OCI-LY3 (cell line): Measurements from ENCODE around the gene PNPLA2.

ENCODE experiments used
- H2AFZ ChIP-seq: fragments of 200-600, 300-600 bp; shearing (Covaris generic); 2 replicates; pipeline ENCODE4 v1.6.0; 2014; ENCODE audit warnings: antibody characterized with exemption, low read depth, low read length
- H3K27ac ChIP-seq: fragments of 200-600, 300-600 bp; sonication (generic); 2 replicates; pipeline ENCODE4 v1.5.1; 2014; ENCODE audit warnings: mild to moderate bottlenecking, low read length, moderate library complexity, mixed read lengths
- H3K27me3 ChIP-seq: fragments of 200-600, 300-600 bp; sonication (generic); 2 replicates; pipeline ENCODE4 v1.6.1; 2014; ENCODE audit warnings: low read depth, low read length, mixed read lengths
- H3K36me3 ChIP-seq: fragments of 200-600, 300-600 bp; sonication (generic); replicated peaks from 2 replicates; pipeline ENCODE3; 2014; ENCODE audit warnings: low read depth, low read length, mixed read lengths
- H3K4me1 ChIP-seq: fragments of 300-600, 200-600 bp; sonication (generic); 2 replicates; pipeline ENCODE4 v1.6.1; 2014; ENCODE audit warnings: low read length, mixed read lengths
- H3K4me2 ChIP-seq: fragments of 200-600, 300-600 bp; sonication (generic); 2 replicates; pipeline ENCODE4 v1.6.1; 2014; ENCODE audit warnings: low read length, mixed read lengths
- H3K4me3 ChIP-seq: fragments of 300-600, 200-600 bp; sonication (generic); 2 replicates; pipeline ENCODE4 v1.5.1; 2014; ENCODE audit warnings: antibody characterized with exemption, mild to moderate bottlenecking, low read length, moderate library complexity
- H3K79me2 ChIP-seq: fragments of 300-600, 200-600 bp; shearing (Covaris generic); 2 replicates; pipeline ENCODE4 v1.6.1; 2014; ENCODE audit warnings: mild to moderate bottlenecking, low read length, mixed read lengths
- H3K9ac ChIP-seq: fragments of 300-600, 200-600 bp; shearing (Covaris generic); 2 replicates; pipeline ENCODE4 v1.6.0; 2014; ENCODE audit warnings: mild to moderate bottlenecking, low read length, moderate library complexity
- H3K9me3 ChIP-seq: fragments of 200-600, 300-600 bp; shearing (Covaris generic); 2 replicates; pipeline ENCODE4 v1.6.1; 2014; ENCODE audit warnings: low read length, mixed read lengths; ENCODE audit not compliant: insufficient read depth
- H4K20me1 ChIP-seq: fragments of 200-600, 300-600 bp; sonication (generic); 2 replicates; pipeline ENCODE4 v1.6.1; 2016; ENCODE audit warnings: low read length, mixed read lengths; ENCODE audit not compliant: insufficient read depth
- EZH2phosphoT487 ChIP-seq: fragments of 200-600 bp; shearing (Covaris generic); IDR thresholded peaks from 2 replicates; pipeline ENCODE4 v1.6.1; 2018; ENCODE audit warnings: antibody characterized with exemption, mixed run types, low read depth
- TF ChIP-seq, protein P1 (sequence below): fragments of 200-600, 300-600 bp; sonication (generic); IDR thresholded peaks from 2 replicates; pipeline ENCODE4 v1.5.1; 2014; ENCODE audit warnings: antibody characterized with exemption, low read length, low read depth

Gene PNPLA2

DNA sequence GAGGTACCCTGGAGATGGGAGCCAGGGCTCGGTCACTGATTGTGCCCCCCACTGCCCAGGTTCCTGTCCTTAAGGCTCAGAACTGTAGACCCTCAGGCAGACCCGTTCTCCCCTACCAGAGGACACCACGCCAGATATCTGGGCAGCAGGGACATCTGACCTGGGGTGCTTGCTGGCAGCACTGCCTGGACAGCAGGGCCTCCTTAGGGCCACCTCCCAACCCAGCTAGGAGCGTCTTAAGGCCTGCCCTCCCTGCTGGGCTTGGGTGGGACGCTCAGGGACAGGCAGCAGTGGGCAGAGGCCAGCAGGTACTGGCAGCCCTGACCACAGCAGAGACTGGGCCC lies 20.5 kb downstream of the PNPLA2 start:
- H3K36me3 ChIP-seq = peaks cover 13% of the 10 kb centered on the region
- TF ChIP-seq, protein P1, sequence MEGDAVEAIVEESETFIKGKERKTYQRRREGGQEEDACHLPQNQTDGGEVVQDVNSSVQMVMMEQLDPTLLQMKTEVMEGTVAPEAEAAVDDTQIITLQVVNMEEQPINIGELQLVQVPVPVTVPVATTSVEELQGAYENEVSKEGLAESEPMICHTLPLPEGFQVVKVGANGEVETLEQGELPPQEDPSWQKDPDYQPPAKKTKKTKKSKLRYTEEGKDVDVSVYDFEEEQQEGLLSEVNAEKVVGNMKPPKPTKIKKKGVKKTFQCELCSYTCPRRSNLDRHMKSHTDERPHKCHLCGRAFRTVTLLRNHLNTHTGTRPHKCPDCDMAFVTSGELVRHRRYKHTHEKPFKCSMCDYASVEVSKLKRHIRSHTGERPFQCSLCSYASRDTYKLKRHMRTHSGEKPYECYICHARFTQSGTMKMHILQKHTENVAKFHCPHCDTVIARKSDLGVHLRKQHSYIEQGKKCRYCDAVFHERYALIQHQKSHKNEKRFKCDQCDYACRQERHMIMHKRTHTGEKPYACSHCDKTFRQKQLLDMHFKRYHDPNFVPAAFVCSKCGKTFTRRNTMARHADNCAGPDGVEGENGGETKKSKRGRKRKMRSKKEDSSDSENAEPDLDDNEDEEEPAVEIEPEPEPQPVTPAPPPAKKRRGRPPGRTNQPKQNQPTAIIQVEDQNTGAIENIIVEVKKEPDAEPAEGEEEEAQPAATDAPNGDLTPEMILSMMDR = no peak
- TF ChIP-seq EZH2phosphoT487 = no peak
- peaks cover 25% of the 10 kb centered on the region for H3K79me2 ChIP-seq
- no peaks in the 10 kb centered on the region for H3K27me3 ChIP-seq
- H3K27ac ChIP-seq = no peak overlapping the region
- no peak overlapping the region for H3K4me3 ChIP-seq
- H4K20me1 ChIP-seq = peaks cover 19% of the 10 kb centered on the region
- H2AFZ ChIP-seq = no peak overlapping the region
- peaks cover 17% of the 10 kb centered on the region for H3K4me1 ChIP-seq
- no peaks in the 10 kb centered on the region for H3K9me3 ChIP-seq
- no peak overlapping the region for H3K4me2 ChIP-seq
- no peak overlapping the region for H3K9ac ChIP-seq

DNA sequence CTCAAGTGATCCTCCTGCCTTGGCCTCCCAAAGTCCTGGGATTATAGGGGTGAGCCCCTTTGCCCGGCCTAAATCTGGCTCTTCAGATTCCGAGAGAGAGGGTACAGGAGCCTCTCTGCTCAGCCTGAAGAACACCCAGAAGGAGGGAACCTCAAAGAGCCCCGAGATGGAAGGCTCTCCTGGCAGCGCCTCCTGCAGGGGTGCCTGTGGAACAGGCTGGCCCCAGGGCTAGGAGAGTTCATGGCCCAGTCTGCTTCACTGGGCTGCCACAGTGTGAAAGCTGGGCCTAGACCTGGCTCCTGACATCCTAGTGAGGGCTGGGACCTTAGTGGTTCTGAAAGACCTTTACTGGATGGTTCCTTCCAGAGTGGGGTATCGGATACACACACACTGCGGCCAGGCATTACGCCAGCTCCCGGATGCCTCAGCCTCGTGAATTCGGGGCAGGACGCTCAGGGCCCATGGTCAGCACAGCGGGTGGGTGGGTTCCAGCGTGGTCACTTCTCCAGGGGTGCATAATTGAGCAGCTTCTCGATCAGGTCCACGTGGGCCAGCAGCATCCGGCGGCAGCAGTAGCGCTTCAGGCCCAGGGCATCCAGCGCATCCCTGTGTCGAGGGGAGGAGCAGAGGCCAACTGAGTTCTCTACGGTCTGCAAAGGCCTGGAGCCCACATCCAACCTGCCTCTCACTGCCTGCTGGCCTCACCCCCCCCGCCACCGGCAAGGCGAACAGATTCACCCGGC lies 21.3 kb downstream of the PNPLA2 start:
- Histone ChIP-seq H4K20me1 (peaks cover 12% of the 10 kb centered on the region), H2AFZ (no peak overlapping the region), H3K4me3 (no peak overlapping the region), H3K79me2 (peaks cover 25% of the 10 kb centered on the region), H3K27ac (no peak overlapping the region), H3K9ac (no peak overlapping the region), H3K9me3 (no peaks in the 10 kb centered on the region), H3K4me1 (peaks cover 25% of the 10 kb centered on the region), H3K27me3 (no peaks in the 10 kb centered on the region), H3K4me2 (peak overlapping the region; percentile 58; the same call in 1 of the 2 replicates), H3K36me3 (peaks cover 13% of the 10 kb centered on the region)
- TF ChIP-seq EZH2phosphoT487 = no peak
- TF ChIP-seq, protein P1 = peak; percentile 21

DNA sequence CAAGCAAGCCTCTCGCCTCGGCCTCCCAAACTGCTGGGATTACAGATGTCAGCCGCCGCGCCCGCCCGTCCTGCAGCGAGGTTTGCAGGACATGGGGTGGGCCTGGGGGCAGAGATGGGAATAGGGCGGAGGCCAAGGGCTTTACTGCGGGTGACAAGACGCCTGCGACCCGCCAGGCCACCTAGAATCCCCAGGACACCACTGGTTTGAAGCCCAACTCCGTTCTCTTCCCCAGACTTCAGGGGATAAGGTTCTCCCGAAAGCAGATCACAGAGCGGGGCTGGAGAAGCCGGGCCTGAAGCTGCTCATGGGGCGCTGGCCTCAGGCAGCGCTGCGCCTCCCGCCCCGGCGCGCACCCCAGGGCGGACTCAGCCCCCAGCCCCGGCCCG lies 23.3 kb downstream of the PNPLA2 start:
- H3K9me3 ChIP-seq = no peaks in the 10 kb centered on the region
- H3K36me3 ChIP-seq = peaks cover 12% of the 10 kb centered on the region
- TF ChIP-seq, protein P1 = no peak
- no peak for TF ChIP-seq EZH2phosphoT487
- no peaks in the 10 kb centered on the region; the same call in 1 of the 2 replicates for H3K27me3 ChIP-seq
- peaks cover 26% of the 10 kb centered on the region for H3K4me1 ChIP-seq
- H3K9ac ChIP-seq = peak overlapping the region; percentile 85
- peak overlapping the region; percentile 54 for H3K27ac ChIP-seq
- H4K20me1 ChIP-seq = peaks cover 12% of the 10 kb centered on the region
- H3K79me2 ChIP-seq = peaks cover 25% of the 10 kb centered on the region
- peak overlapping the region; percentile 58 for H3K4me2 ChIP-seq
- H3K4me3 ChIP-seq = peak overlapping the region; percentile 96
- H2AFZ ChIP-seq = no peak overlapping the region

DNA sequence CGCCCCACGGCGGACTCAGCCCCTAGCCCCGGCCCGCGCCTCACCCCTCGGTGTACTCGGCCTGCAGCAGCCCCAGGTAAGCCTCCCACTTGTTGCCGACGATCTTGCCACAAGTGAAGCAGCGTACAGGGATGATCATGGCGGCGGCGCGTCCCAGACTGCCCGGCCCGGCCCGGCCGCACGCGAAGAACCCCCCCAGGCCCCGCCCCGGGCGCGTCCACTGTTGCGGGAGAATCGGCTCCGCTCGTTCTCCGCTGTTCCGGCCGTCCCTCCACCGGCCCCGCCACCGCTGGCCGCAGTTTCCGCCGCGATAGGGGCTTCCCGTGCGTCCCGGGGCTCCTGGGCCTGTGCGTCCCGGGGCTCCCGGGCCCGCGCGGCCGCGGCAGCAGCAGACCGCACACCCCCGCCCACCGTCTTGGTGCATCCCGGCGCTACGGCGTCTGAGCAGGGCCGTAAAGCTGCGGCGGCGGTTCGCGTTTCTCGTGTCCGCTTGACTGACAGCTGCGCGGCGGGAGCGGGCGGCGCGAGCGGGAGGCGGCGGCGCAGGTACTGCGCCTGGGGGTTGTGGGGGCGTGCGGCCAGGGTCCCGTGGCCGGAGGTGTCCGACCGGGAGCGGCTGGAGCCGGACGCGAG lies 23.8 kb downstream of the PNPLA2 start, which contains the start of the genes POLR2L and TSPAN4:
POLR2L (minus strand) TSS at position 160 of the 633 bp plus-strand sequence; CDS start at position 139, 21 bp downstream.
TSPAN4 (plus strand) TSS at position 483 of the 633 bp plus-strand sequence. CDS start 7,453 bp downstream, outside the sequence.
- Histone ChIP-seq H3K9ac (peak within 1 kb of the TSS; percentile 85), H3K4me1 (peaks cover 26% of the 10 kb centered on the region), H3K4me3 (peak within 1 kb of the TSS; percentile 96), H3K79me2 (peaks cover 25% of the 10 kb centered on the region), H3K27me3 (no peaks in the 10 kb centered on the region; the same call in 1 of the 2 replicates), H3K36me3 (peaks cover 7% of the 10 kb centered on the region), H3K9me3 (no peaks in the 10 kb centered on the region), H2AFZ (peak within 1 kb of the TSS; percentile 69; the same call in 1 of the 2 replicates), H4K20me1 (peaks cover 12% of the 10 kb centered on the region), H3K4me2 (peak within 1 kb of the TSS; percentile 83), H3K27ac (peak within 1 kb of the TSS; percentile 54)
- TF ChIP-seq, protein P1 = no peak
- TF ChIP-seq EZH2phosphoT487 = no peak
